Gastrocnemius medialis (tissue), 4 donors: ENCODE measurements around the gene ZNF407.

ENCODE experiments used
- POLR2A ChIP-seq, 2 donors: fragments of 450-650 bp; IDR thresholded peaks; one replicate each; pipeline ENCODE4 v1.6.1; 2017; ENCODE audit warnings: antibody characterized with exemption in 2 of 2, mild to moderate bottlenecking in 2 of 2, moderate library complexity in 2 of 2
- TF ChIP-seq, protein P1 (sequence below), 5 experiments: fragments of 450-650 bp in 3 of 5; fragments of 200-600 bp in 2 of 5; sonication (generic) in 2 of 5; IDR thresholded peaks in 4 of 5; conservative IDR thresholded peaks in 1 of 5; 1 replicate in 4 of 5; 2 replicates in 1 of 5; pipeline ENCODE4 v1.5.1; 2016 to 2019; ENCODE audit warnings: antibody characterized with exemption in 5 of 5, mild to moderate bottlenecking in 3 of 5, moderate library complexity in 3 of 5

DNA sequence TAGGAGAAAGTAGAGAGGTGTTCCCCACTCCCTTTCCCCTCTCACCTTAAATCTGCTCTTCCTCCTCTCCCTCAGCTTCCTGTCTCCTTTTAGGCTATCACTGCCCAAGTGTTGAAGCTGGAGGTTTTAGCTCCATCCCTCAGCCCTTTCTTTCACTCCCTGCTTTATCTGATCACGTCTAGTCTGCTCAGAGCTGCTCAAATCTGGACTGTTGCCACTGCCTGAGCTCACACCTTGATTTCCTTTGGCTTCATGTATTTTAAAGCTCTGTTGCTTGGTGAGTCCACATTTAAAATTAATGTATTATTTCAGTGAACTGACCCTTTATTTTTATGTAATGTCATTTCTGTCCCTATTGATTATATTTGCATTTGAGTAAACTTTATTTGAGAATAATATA lies 374.7 kb downstream of the ZNF407 start:
- TF ChIP-seq POLR2A (IDR thresholded peaks at IDR 0.05) = no peak
- TF ChIP-seq, protein P1, sequence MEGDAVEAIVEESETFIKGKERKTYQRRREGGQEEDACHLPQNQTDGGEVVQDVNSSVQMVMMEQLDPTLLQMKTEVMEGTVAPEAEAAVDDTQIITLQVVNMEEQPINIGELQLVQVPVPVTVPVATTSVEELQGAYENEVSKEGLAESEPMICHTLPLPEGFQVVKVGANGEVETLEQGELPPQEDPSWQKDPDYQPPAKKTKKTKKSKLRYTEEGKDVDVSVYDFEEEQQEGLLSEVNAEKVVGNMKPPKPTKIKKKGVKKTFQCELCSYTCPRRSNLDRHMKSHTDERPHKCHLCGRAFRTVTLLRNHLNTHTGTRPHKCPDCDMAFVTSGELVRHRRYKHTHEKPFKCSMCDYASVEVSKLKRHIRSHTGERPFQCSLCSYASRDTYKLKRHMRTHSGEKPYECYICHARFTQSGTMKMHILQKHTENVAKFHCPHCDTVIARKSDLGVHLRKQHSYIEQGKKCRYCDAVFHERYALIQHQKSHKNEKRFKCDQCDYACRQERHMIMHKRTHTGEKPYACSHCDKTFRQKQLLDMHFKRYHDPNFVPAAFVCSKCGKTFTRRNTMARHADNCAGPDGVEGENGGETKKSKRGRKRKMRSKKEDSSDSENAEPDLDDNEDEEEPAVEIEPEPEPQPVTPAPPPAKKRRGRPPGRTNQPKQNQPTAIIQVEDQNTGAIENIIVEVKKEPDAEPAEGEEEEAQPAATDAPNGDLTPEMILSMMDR (IDR thresholded peaks at IDR 0.05 in 4 of 5, conservative IDR thresholded peaks at IDR 0.05 in 1 of 5) = no peak
